Natural killer cell (primary cell): ENCODE measurements around the gene STX16. TPM values are rescaled to one million over a fixed set of nuclear protein-coding genes. Genes with fewer than 3 reads are reported as not detected.
"Not testable (repeated sequence)": the region's sequence is repeated elsewhere in the genome, so short reads cannot be mapped to it uniquely, and the experiment has no call there.

ENCODE experiments used
- ATAC-seq, 3 donors: fragments of 150-1000 bp in 2 of 3; fragments of 200-7000 bp in 1 of 3; cut with Tn5 transposase; 1 replicate in 1 of 3; 2 replicates in 2 of 3; pipeline ENCODE4 v1.10.0; 2021; ENCODE audit warnings: mild to moderate bottlenecking in 2 of 3, moderate library complexity in 2 of 3
- DNase-seq, 2 donors: peaks; one replicate each; pipeline versions ENCODE4 v3.0.0 to v3.0.0-alpha.2; 2013 to 2021; ENCODE audit warnings: mixed read lengths in 1 of 2
- H3K27ac ChIP-seq: one replicate; pipeline ENCODE4 v1.5.1; 2013; ENCODE audit warnings: mild to moderate bottlenecking, low read length
- H3K27me3 ChIP-seq: one replicate; pipeline ENCODE4 v1.6.1; 2013; ENCODE audit warnings: low read length; ENCODE audit not compliant: control insufficient read depth, insufficient read depth
- H3K36me3 ChIP-seq: one replicate; pipeline ENCODE4 v1.6.1; 2013; ENCODE audit warnings: low read length; ENCODE audit not compliant: control insufficient read depth, insufficient read depth
- H3K4me1 ChIP-seq: one replicate; pipeline ENCODE4 v1.6.1; 2013; ENCODE audit warnings: low read length; ENCODE audit not compliant: control insufficient read depth, insufficient read depth
- H3K4me3 ChIP-seq: one replicate; pipeline ENCODE4 v1.5.1; 2013; ENCODE audit warnings: low read length
- H3K9me3 ChIP-seq: one replicate; pipeline ENCODE4 v1.6.1; 2013; ENCODE audit warnings: low read length; ENCODE audit not compliant: control insufficient read depth, insufficient read depth
- H3K27ac Mint-ChIP-seq, 2 donors: one replicate each; pipeline ENCODE4 v1.8.0; 2022; ENCODE audit warnings: mild to moderate bottlenecking in 2 of 2, mixed read lengths in 2 of 2, moderate library complexity in 1 of 2
- H3K27me3 Mint-ChIP-seq, 2 donors: one replicate each; pipeline ENCODE4 v1.8.0; 2022; ENCODE audit warnings: low read depth in 2 of 2, mixed read lengths in 2 of 2
- H3K36me3 Mint-ChIP-seq: one replicate; pipeline ENCODE4 v1.8.0; 2022; ENCODE audit warnings: mixed read lengths
- H3K4me1 Mint-ChIP-seq, 2 donors: one replicate each; pipeline ENCODE4 v1.8.0; 2022; ENCODE audit warnings: mixed read lengths in 2 of 2
- H3K4me3 Mint-ChIP-seq: one replicate; pipeline ENCODE4 v1.8.0; 2022; ENCODE audit warnings: mild to moderate bottlenecking, moderate library complexity, mixed read lengths
- H3K9me3 Mint-ChIP-seq, 2 donors: one replicate each; pipeline ENCODE4 v1.8.0; 2022; ENCODE audit warnings: mixed read lengths in 2 of 2
- WGBS: methylation state at CpG from one replicate; pipeline ENCODE4 v1.1.7; 2013; ENCODE audit warnings: missing lambda C conversion rate; ENCODE audit not compliant: insufficient coverage; 5-methylcytosine and 5-hydroxymethylcytosine counted together
- intact Hi-C: fragments of 100-400 bp; cut with micrococcal nuclease; formaldehyde crosslinking; loops from one replicate; pipeline ENCODE4 v1.14.2; 2022
- total RNA-seq, 4 donors: library from RNA; stranded (reverse); fragments of 120-200 nt in 1 of 4; gene quantifications; one replicate each; pipeline versions ENCODE4 v1.2.3 to v1.2.4, GENCODE V29; 2013 to 2022
- TF ChIP-seq, protein P1 (sequence below): fragments of 200-600 bp; IDR thresholded peaks from one replicate; pipeline ENCODE4 v1.8.0; 2022; ENCODE audit warnings: antibody characterized with exemption

STX16 gene
- total RNA-seq, 3 donors from 2014 or later (not counting 1 experiment from before 2014, with no cell fraction given): 136 to 146 (median 143) TPM

DNA sequence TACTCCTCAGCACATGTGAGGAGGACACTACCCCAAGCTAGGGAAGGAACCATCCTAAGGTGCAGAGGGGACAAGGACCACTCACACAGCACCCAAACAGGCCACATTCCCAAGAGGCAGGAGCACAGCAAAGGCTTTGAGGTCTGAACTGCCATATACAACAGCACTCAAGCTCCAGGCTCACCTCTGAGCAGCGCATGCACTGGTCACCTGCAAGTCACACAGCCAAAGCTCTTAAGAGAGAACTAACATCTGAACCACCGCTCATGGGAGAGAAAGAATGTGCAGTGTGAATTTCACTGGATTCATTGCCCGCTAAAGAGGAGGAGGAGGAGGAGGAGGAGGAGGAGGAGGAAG lies 72.5 kb downstream of the STX16 start:
- TF ChIP-seq, protein P1, sequence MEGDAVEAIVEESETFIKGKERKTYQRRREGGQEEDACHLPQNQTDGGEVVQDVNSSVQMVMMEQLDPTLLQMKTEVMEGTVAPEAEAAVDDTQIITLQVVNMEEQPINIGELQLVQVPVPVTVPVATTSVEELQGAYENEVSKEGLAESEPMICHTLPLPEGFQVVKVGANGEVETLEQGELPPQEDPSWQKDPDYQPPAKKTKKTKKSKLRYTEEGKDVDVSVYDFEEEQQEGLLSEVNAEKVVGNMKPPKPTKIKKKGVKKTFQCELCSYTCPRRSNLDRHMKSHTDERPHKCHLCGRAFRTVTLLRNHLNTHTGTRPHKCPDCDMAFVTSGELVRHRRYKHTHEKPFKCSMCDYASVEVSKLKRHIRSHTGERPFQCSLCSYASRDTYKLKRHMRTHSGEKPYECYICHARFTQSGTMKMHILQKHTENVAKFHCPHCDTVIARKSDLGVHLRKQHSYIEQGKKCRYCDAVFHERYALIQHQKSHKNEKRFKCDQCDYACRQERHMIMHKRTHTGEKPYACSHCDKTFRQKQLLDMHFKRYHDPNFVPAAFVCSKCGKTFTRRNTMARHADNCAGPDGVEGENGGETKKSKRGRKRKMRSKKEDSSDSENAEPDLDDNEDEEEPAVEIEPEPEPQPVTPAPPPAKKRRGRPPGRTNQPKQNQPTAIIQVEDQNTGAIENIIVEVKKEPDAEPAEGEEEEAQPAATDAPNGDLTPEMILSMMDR: no peak
- DNase-seq (peak in 1 of 2 donors; percentile 9), ATAC-seq (no peak)
- no peaks in the 10 kb centered on the region for H3K4me1 ChIP-seq
- intact Hi-C loops: no loop called here
- no peaks in the 10 kb centered on the region for H3K36me3 ChIP-seq
- no peak overlapping the region for H3K27ac ChIP-seq
- Mint-ChIP-seq H3K9me3 (no peaks in the 10 kb centered on the region), H3K36me3 (no peaks in the 10 kb centered on the region), H3K4me3 (no peak overlapping the region), H3K27ac (no peak overlapping the region), H3K4me1 (no peaks in the 10 kb centered on the region), H3K27me3 (peaks cover 40 to 53% of the 10 kb centered on the region in 2 donors)
- WGBS: 95% methylated on average over 3 of the region's 3 CpGs
- H3K4me3 ChIP-seq: no peak overlapping the region
- H3K27me3 ChIP-seq: peaks cover 8% of the 10 kb centered on the region
- no peaks in the 10 kb centered on the region for H3K9me3 ChIP-seq

DNA sequence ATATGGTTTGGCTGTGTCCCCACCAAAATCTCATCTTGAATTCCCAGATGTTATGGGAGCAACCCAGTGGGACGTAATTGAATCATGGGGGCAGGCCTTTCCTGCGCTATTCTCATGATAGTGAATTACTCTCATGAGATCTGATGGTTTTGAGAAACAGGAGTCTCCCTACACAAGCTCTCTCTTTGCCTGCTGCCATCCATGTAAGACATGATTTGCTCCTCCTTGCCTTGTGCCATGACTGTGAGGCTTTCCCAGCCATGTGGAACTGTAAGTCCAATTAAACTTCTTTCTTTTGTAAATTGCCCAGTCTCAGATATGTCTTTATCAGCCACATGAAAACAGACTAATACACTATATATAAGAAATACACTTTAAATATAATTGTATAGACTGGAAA lies 75.1 kb downstream of the STX16 start:
- H3K27ac ChIP-seq, H3K4me3 ChIP-seq, H3K9me3 ChIP-seq, H3K9me3 Mint-ChIP-seq, H3K27me3 ChIP-seq, H3K36me3 ChIP-seq, H3K27ac Mint-ChIP-seq, H3K4me1 Mint-ChIP-seq, H3K36me3 Mint-ChIP-seq, H3K4me1 ChIP-seq, ATAC-seq, H3K4me3 Mint-ChIP-seq, intact Hi-C loops, DNase-seq: not testable (repeated sequence)
- 96% methylated on average over 2 of the region's 2 CpGs for WGBS
- H3K27me3 Mint-ChIP-seq: peaks cover 47 to 60% of the 10 kb centered on the region in 2 donors

Other genes with a start within 250 kb of the STX16 start
- gene APCDD1L, start 135.9 kb upstream of the STX16 start, total RNA-seq: not detected
- 10 to 100 TPM; 66.0 to 83.7 (median 68.4) TPM for gene NPEPL1, start 41.5 kb downstream of the STX16 start, total RNA-seq
- gene GNAS-AS1, start 199.6 kb downstream of the STX16 start, total RNA-seq: under 1 TPM in 2 of 3 donors, not detected in 1; 0.60 to 0.66 TPM
- 100 to 1,000 TPM; 530 to 823 (median 582) TPM for gene GNAS, start 201.4 kb downstream of the STX16 start, total RNA-seq